ENCODE results near the gene CLDN14. TPM values are rescaled to one million over a fixed set of nuclear protein-coding genes. Genes with fewer than 3 reads are reported as not detected.

The CLDN14 gene
- total RNA-seq, 2 donors from 2014 or later: 0.17 TPM; not detected in 1

- no peaks in the 10 kb centered on the region for H3K27me3 ChIP-seq
- no peak overlapping the region for H3K4me3 ChIP-seq
- TF ChIP-seq, protein P1, sequence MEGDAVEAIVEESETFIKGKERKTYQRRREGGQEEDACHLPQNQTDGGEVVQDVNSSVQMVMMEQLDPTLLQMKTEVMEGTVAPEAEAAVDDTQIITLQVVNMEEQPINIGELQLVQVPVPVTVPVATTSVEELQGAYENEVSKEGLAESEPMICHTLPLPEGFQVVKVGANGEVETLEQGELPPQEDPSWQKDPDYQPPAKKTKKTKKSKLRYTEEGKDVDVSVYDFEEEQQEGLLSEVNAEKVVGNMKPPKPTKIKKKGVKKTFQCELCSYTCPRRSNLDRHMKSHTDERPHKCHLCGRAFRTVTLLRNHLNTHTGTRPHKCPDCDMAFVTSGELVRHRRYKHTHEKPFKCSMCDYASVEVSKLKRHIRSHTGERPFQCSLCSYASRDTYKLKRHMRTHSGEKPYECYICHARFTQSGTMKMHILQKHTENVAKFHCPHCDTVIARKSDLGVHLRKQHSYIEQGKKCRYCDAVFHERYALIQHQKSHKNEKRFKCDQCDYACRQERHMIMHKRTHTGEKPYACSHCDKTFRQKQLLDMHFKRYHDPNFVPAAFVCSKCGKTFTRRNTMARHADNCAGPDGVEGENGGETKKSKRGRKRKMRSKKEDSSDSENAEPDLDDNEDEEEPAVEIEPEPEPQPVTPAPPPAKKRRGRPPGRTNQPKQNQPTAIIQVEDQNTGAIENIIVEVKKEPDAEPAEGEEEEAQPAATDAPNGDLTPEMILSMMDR (IDR thresholded peaks at IDR 0.05): no peak
- no peak for DNase-seq
- intact Hi-C loops (cut with DNase I): no loop called here
- no peaks in the 10 kb centered on the region for H3K36me3 ChIP-seq
- no peaks in the 10 kb centered on the region for H3K4me1 ChIP-seq
- H3K9me3 ChIP-seq: no peaks in the 10 kb centered on the region
- H3K27ac ChIP-seq: no peak overlapping the region
- H3K9ac ChIP-seq (ENCODE audit: low read depth in 2 of 2, low read length in 2 of 2): no peak overlapping the region
Observed at GRCh38 chr21:36454706-36455105, 25.2 kb downstream of the CLDN14 start.

GRCh38 chr21:36454093-36454531 is 25.8 kb downstream of the CLDN14 start:
- Histone ChIP-seq H3K36me3 (no peaks in the 10 kb centered on the region), H3K9ac (ENCODE audit: low read depth in 2 of 2, low read length in 2 of 2) (no peak overlapping the region), H3K4me1 (no peaks in the 10 kb centered on the region), H3K9me3 (no peaks in the 10 kb centered on the region), H3K4me3 (no peak overlapping the region), H3K27ac (no peak overlapping the region), H3K27me3 (no peaks in the 10 kb centered on the region)
- TF ChIP-seq, protein P1 (IDR thresholded peaks at IDR 0.05): no peak
- intact Hi-C loops (cut with DNase I): no loop called here
- DNase-seq: no peak

GRCh38 chr21:36452281-36452825 is 27.6 kb downstream of the CLDN14 start:
- no peak overlapping the region for H3K27ac ChIP-seq
- H3K9ac ChIP-seq (ENCODE audit: low read depth in 2 of 2, low read length in 2 of 2): no peak overlapping the region
- no peak overlapping the region for H3K4me3 ChIP-seq
- no peak for DNase-seq
- no peaks in the 10 kb centered on the region for H3K9me3 ChIP-seq
- TF ChIP-seq, protein P1 (IDR thresholded peaks at IDR 0.05): no peak
- intact Hi-C loops (cut with DNase I): no loop called here
- H3K27me3 ChIP-seq: no peaks in the 10 kb centered on the region
- H3K36me3 ChIP-seq: no peaks in the 10 kb centered on the region
- H3K4me1 ChIP-seq: no peaks in the 10 kb centered on the region

DNA sequence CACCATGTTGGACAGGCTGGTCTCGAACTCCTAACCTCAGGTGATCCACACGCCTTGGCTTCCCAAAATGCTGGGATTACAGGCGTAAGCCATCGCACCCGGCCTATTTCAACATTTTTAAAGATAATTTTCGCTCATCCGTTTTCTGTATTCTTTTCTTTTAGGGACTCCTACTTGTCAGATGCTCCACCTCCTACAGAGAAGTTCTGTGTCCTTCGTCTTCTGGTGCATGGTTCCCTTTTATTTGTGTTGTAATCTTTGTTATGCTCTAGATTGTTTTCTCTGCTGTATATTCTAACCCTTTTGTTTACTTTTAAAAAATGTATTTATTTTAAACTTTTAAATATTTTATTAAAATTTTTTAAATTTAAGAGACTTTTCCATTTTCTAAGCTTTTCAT is 28.4 kb downstream of the CLDN14 start:
- H3K27me3 ChIP-seq: no peaks in the 10 kb centered on the region
- no peaks in the 10 kb centered on the region for H3K9me3 ChIP-seq
- H3K4me1 ChIP-seq: no peaks in the 10 kb centered on the region
- H3K27ac ChIP-seq: no peak overlapping the region
- no peak overlapping the region for H3K4me3 ChIP-seq
- H3K9ac ChIP-seq (ENCODE audit: low read depth in 2 of 2, low read length in 2 of 2): no peak overlapping the region
- TF ChIP-seq, protein P1 (IDR thresholded peaks at IDR 0.05): no peak
- intact Hi-C loops (cut with DNase I): no loop called here
- no peak for DNase-seq
- no peaks in the 10 kb centered on the region for H3K36me3 ChIP-seq

DNA sequence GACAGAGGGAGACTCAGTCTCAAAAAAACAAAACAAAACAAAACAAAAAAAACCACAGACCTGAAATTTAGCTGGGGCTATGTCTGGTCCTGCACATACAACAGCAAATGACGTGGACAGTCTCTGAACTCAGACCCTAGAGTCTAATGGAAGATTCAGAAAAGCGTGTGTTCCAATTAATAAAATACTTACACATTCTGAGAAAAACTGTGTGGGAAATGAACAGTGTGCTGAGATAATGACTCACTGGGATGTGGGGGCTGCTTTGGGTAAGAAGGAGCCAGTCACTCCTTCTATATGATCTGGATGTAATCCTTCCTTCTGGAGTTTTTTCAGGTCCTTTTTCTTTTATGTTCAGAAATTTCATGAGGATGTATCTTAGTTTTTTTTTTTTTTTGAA is 29.4 kb downstream of the CLDN14 start:
- no peak overlapping the region for H3K27ac ChIP-seq
- H3K36me3 ChIP-seq: no peaks in the 10 kb centered on the region
- TF ChIP-seq, protein P1 (IDR thresholded peaks at IDR 0.05): no peak
- H3K4me3 ChIP-seq: no peak overlapping the region
- H3K9me3 ChIP-seq: no peaks in the 10 kb centered on the region
- H3K9ac ChIP-seq (ENCODE audit: low read depth in 2 of 2, low read length in 2 of 2): no peak overlapping the region
- intact Hi-C loops (cut with DNase I): no loop called here
- H3K4me1 ChIP-seq: no peaks in the 10 kb centered on the region
- no peak for DNase-seq
- H3K27me3 ChIP-seq: no peaks in the 10 kb centered on the region

Data from colonic mucosa (tissue), 4 donors.